Breast epithelium (tissue), 3 donors: ENCODE measurements around the gene CD93.

ENCODE experiments used
- POLR2A ChIP-seq: fragments of 450-650 bp; IDR thresholded peaks from one replicate; pipeline ENCODE4 v1.6.1; 2016; ENCODE audit warnings: antibody characterized with exemption, mild to moderate bottlenecking, moderate library complexity
- TF ChIP-seq, protein P1 (sequence below), 3 donors: fragments of 450-650 bp; IDR thresholded peaks; one replicate each; pipeline ENCODE4 v1.5.1; 2016 to 2017; ENCODE audit warnings: antibody characterized with exemption in 3 of 3, mild to moderate bottlenecking in 3 of 3, moderate library complexity in 3 of 3

DNA sequence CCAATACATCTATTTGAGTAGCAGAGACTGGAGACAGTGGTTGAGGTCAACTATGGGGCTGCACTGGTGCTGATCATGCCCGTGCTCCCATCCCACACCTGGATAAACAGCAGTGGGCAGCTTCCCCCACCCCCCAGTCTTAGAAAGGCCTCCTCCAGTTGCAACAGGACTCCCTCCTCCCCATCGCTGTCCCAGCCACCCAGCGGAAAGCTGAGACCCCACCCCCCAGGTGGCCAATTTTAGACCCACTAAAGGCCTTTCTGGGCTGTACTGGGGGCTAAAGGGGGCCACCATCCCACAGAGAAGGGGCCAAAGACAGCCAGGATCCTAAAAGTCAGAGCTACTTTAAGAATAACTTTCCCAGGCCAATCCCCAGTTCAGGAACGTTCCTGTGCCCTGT is 52.2 kb downstream of the CD93 start:
- TF ChIP-seq, protein P1, sequence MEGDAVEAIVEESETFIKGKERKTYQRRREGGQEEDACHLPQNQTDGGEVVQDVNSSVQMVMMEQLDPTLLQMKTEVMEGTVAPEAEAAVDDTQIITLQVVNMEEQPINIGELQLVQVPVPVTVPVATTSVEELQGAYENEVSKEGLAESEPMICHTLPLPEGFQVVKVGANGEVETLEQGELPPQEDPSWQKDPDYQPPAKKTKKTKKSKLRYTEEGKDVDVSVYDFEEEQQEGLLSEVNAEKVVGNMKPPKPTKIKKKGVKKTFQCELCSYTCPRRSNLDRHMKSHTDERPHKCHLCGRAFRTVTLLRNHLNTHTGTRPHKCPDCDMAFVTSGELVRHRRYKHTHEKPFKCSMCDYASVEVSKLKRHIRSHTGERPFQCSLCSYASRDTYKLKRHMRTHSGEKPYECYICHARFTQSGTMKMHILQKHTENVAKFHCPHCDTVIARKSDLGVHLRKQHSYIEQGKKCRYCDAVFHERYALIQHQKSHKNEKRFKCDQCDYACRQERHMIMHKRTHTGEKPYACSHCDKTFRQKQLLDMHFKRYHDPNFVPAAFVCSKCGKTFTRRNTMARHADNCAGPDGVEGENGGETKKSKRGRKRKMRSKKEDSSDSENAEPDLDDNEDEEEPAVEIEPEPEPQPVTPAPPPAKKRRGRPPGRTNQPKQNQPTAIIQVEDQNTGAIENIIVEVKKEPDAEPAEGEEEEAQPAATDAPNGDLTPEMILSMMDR (IDR thresholded peaks at IDR 0.05), result no peak
- no peak for TF ChIP-seq POLR2A
